A549 (cell line): ENCODE measurements around the gene ABCC1. TPM values are rescaled to one million over a fixed set of nuclear protein-coding genes. Genes with fewer than 3 reads are reported as not detected.

Source experiments
- ATAC-seq, 2 experiments: fragments of 200-7000 bp in 1 of 2; fragments of >200 bp in 1 of 2; cut with Nextera tagmentation in 1 of 2; cut with Tn5 transposase in 1 of 2; 3 replicates each; pipeline versions ENCODE4 v1.8.0 to v1.9.1; 2018 to 2020; ENCODE audit warnings: mild to moderate bottlenecking in 1 of 2, moderate library complexity in 1 of 2
- CTCF ChIA-PET: fragments of 300-600 bp; sonication (Branson Sonifier 250); formaldehyde crosslinking; extraction: SDS; loops from one replicate; lab custom pipeline; 2021; ENCODE audit warnings: antibody characterized with exemption, inconsistent platforms; lab: Yijun Ruan, JAX
- POLR2A ChIA-PET: fragments of 350-600 bp; formaldehyde crosslinking; extraction: SDS; loops from one replicate; lab custom pipeline; 2021; ENCODE audit warnings: antibody characterized with exemption, inconsistent platforms; lab: Yijun Ruan, JAX
- DNase-seq, 2 experiments: peaks; one replicate each; pipeline versions ENCODE4 v3.0.0 to v3.0.0-alpha.2; 2011 to 2016; ENCODE audit warnings: low read depth in 1 of 2, low spot score in 1 of 2
- FAIRE-seq: peaks from 2 replicates; lab custom pipeline; 2011; peaks lifted over from hg19 to GRCh38; lab: Jason Lieb, UNC
- H3K27ac ChIP-seq, 2 experiments: fragments of >200 bp; sonication (Bioruptor Twin); formaldehyde crosslinking; 3 replicates each; pipeline ENCODE4 v1.5.1; 2016 to 2017
- H3K4me1 ChIP-seq: fragments of >200 bp; sonication (Bioruptor Twin); formaldehyde crosslinking; 3 replicates; pipeline ENCODE4 v1.6.1; 2016
- H3K4me2 ChIP-seq: fragments of >200 bp; sonication (Bioruptor Twin); formaldehyde crosslinking; 3 replicates; pipeline ENCODE4 v1.6.1; 2016
- H3K4me3 ChIP-seq: fragments of >200 bp; sonication (Bioruptor Twin); formaldehyde crosslinking; 3 replicates; pipeline ENCODE4 v1.5.1; 2016
- H3K9me3 ChIP-seq: fragments of >200 bp; sonication (Bioruptor Twin); formaldehyde crosslinking; 3 replicates; pipeline ENCODE4 v1.6.1; 2016
- CBX2 ChIP-seq: fragments of 200-600 bp; sonication (generic); IDR thresholded peaks from 2 replicates; pipeline ENCODE4 v1.6.1; 2016; ENCODE audit warnings: low read depth, mild to moderate bottlenecking, borderline replicate concordance
- CEBPB ChIP-seq, 2 experiments: fragments of >200 bp in 1 of 2; sonication (Bioruptor Twin) in 1 of 2; formaldehyde crosslinking in 1 of 2; IDR thresholded peaks; 2 replicates each; pipeline ENCODE4 v1.6.1; 2012 to 2016
- E2F6 ChIP-seq: IDR thresholded peaks from 2 replicates; pipeline ENCODE4 v1.6.1; 2012; ENCODE audit warnings: low read depth, borderline replicate concordance
- EP300 ChIP-seq, 2 experiments: fragments of >200 bp; sonication (Bioruptor Twin); formaldehyde crosslinking; IDR thresholded peaks; 2 replicates in 1 of 2; 3 replicates in 1 of 2; pipeline ENCODE4 v1.6.1; 2016 to 2017
- FOSB ChIP-seq: fragments of 250-450 bp; sonication (Bioruptor Pico); IDR thresholded peaks from 2 replicates; pipeline ENCODE4 v1.5.0; 2020; ENCODE audit warnings: mild to moderate bottlenecking, moderate library complexity
- FOXS1 ChIP-seq: fragments of 250-450 bp; sonication (Bioruptor Pico); IDR thresholded peaks from 2 replicates; pipeline ENCODE4 v1.5.0; 2020; ENCODE audit warnings: mild to moderate bottlenecking, moderate library complexity
- HDAC2 ChIP-seq: fragments of 200-600 bp; sonication (generic); IDR thresholded peaks from 2 replicates; pipeline ENCODE4 v1.6.1; 2016
- HES2 ChIP-seq: fragments of >200 bp; sonication (Bioruptor Twin); formaldehyde crosslinking; IDR thresholded peaks from 2 replicates; pipeline ENCODE4 v1.6.1; 2016
- HEYL ChIP-seq: fragments of 250-450 bp; sonication (Bioruptor Pico); IDR thresholded peaks from 2 replicates; pipeline ENCODE4 v1.8.0; 2021; ENCODE audit warnings: mild to moderate bottlenecking, moderate library complexity
- HOXB5 ChIP-seq: fragments of 250-450 bp; sonication (Bioruptor Pico); IDR thresholded peaks from 2 replicates; pipeline ENCODE4 v1.5.0; 2020; ENCODE audit warnings: mild to moderate bottlenecking, moderate library complexity
- JUNB ChIP-seq: fragments of >200 bp; sonication (Bioruptor Twin); formaldehyde crosslinking; IDR thresholded peaks from 2 replicates; pipeline ENCODE4 v1.6.1; 2016
- MAFK ChIP-seq: fragments of 450-650 bp; IDR thresholded peaks from 2 replicates; pipeline ENCODE4 v1.6.1; 2014; ENCODE audit not compliant: partially characterized antibody
- MAZ ChIP-seq: fragments of 150-350 bp; IDR thresholded peaks from 2 replicates; pipeline ENCODE4 v1.6.1; 2014; ENCODE audit warnings: antibody characterized with exemption, low read depth, low read length, borderline replicate concordance
- NFE2L2 ChIP-seq: fragments of 150-350 bp; conservative IDR thresholded peaks from 2 replicates; pipeline ENCODE4 v1.6.1; 2014; ENCODE audit warnings: low read length
- NPAS2 ChIP-seq: fragments of 250-450 bp; sonication (Bioruptor Pico); IDR thresholded peaks from 2 replicates; pipeline ENCODE4 v1.8.0; 2022; ENCODE audit warnings: mild to moderate bottlenecking, moderate library complexity, borderline replicate concordance
- NR3C1 ChIP-seq: fragments of >200 bp; sonication (Bioruptor Twin); formaldehyde crosslinking; IDR thresholded peaks from 3 replicates; pipeline ENCODE4 v1.6.1; 2017
- PBX3 ChIP-seq: IDR thresholded peaks from 2 replicates; pipeline ENCODE4 v1.6.1; 2012
- POLR2A ChIP-seq: IDR thresholded peaks from 2 replicates; pipeline ENCODE4 v1.6.1; 2012; ENCODE audit warnings: mild to moderate bottlenecking, low read length
- RARB ChIP-seq: fragments of 250-450 bp; sonication (Bioruptor Pico); IDR thresholded peaks from 2 replicates; pipeline ENCODE4 v1.8.0; 2021; ENCODE audit warnings: mild to moderate bottlenecking, moderate library complexity
- RCOR1 ChIP-seq: fragments of 150-350 bp; IDR thresholded peaks from 2 replicates; pipeline ENCODE4 v1.6.1; 2014; ENCODE audit warnings: antibody characterized with exemption, low read length, low read depth
- REST ChIP-seq: fragments of 200-600 bp; sonication (generic); IDR thresholded peaks from 2 replicates; pipeline ENCODE4 v1.6.1; 2016; ENCODE audit warnings: antibody characterized with exemption, mild to moderate bottlenecking, moderate library complexity
- RNF2 ChIP-seq: fragments of 200-600 bp; sonication (generic); IDR thresholded peaks from 2 replicates; pipeline ENCODE4 v1.6.1; 2016; ENCODE audit warnings: low read depth, mild to moderate bottlenecking, antibody characterized with exemption, moderate library complexity, borderline replicate concordance
- SMC3 ChIP-seq: fragments of >200 bp; sonication (Bioruptor Twin); formaldehyde crosslinking; IDR thresholded peaks from 3 replicates; pipeline ENCODE4 v1.6.1; 2018; ENCODE audit warnings: inconsistent platforms
- SREBF2 ChIP-seq: fragments of 450-650 bp; IDR thresholded peaks from 2 replicates; pipeline ENCODE4 v1.6.1; 2014; ENCODE audit warnings: mild to moderate bottlenecking, moderate library complexity
- ZFP36 ChIP-seq: fragments of 450-650 bp; IDR thresholded peaks from 2 replicates; pipeline ENCODE4 v1.6.1; 2014; ENCODE audit warnings: borderline replicate concordance; ENCODE audit not compliant: partially characterized antibody
- ZSCAN20 ChIP-seq: fragments of 250-450 bp; sonication (Bioruptor Pico); IDR thresholded peaks from 2 replicates; pipeline ENCODE4 v1.8.0; 2022; ENCODE audit warnings: mild to moderate bottlenecking, moderate library complexity
- WGBS: methylation state at CpG from one replicate; pipeline ENCODE4 v1.1.6; 2017; ENCODE audit errors: missing lambda C conversion rate; 5-methylcytosine and 5-hydroxymethylcytosine counted together
- polyA plus RNA-seq, 4 experiments: library from polyadenylated mRNA; depleted of rRNA in 3 of 4; stranded (reverse); fragments of >200 nt; fragmentation: RNase III in 1 of 4; extraction: RNeasy Plus Mini Kit Qiagen cat#74134 plus additional on column Dnase treatment in 1 of 4; gene quantifications; 2 replicates in 3 of 4; 3 replicates in 1 of 4; pipeline ENCODE4 v1.2.3, GENCODE V29; 2011 to 2017

Gene ABCC1
- polyA plus RNA-seq, 2 of the 4 experiments (the other 2 are of a cell fraction) = 56.5 to 93.8 TPM

- Histone ChIP-seq H3K4me2 (no peak overlapping the region), H3K4me3 (no peak overlapping the region), H3K4me1 (no peaks in the 10 kb centered on the region), H3K27ac (no peak overlapping the region), H3K9me3 (no peaks in the 10 kb centered on the region)
- DNase-seq = no peak
- ChIA-PET CTCF (no interaction called here), POLR2A (no interaction called here)
- FAIRE-seq = no peak
- no peak for TF ChIP-seq POLR2A
- no peak for TF ChIP-seq NPAS2 (CRISPR knock-in tag)
- TF ChIP-seq HES2 = no peak
- no peak for TF ChIP-seq CEBPB (IDR thresholded peaks at IDR 0.05)
- no peak for TF ChIP-seq ZSCAN20 (CRISPR knock-in tag)
- TF ChIP-seq HEYL (CRISPR knock-in tag) = no peak
- TF ChIP-seq ZFP36 = no peak
- TF ChIP-seq SMC3 = no peak
- TF ChIP-seq FOXS1 = no peak
- TF ChIP-seq RCOR1 = no peak
- no peak for TF ChIP-seq NR3C1
- TF ChIP-seq E2F6 = no peak
- TF ChIP-seq CBX2 = no peak
- TF ChIP-seq HOXB5 (CRISPR knock-in tag) = no peak
- no peak for TF ChIP-seq JUNB
- TF ChIP-seq REST = no peak
- TF ChIP-seq EP300 (IDR thresholded peaks at IDR 0.05) = no peak
- WGBS = 90% methylated on average over 14 of the region's 14 CpGs
- no peak for ATAC-seq
Measured at GRCh38 chr16:16168431-16168830, 219.0 kb downstream of the ABCC1 start.

- TF ChIP-seq FOSB (CRISPR knock-in tag) (no peak), MAZ (no peak), RARB (CRISPR knock-in tag) (no peak), RNF2 (no peak), PBX3 (no peak), E2F6 (no peak), MAFK (no peak), NPAS2 (CRISPR knock-in tag) (no peak), NR3C1 (no peak), SMC3 (no peak), EP300 (IDR thresholded peaks at IDR 0.05) (no peak), NFE2L2 (no peak), SREBF2 (no peak), HDAC2 (no peak)
- TF ChIP-seq, all 56 proteins: peak for 0
- Histone ChIP-seq H3K4me3 (no peak overlapping the region), H3K4me1 (no peaks in the 10 kb centered on the region), H3K9me3 (no peaks in the 10 kb centered on the region), H3K4me2 (no peak overlapping the region), H3K27ac (no peak overlapping the region)
- FAIRE-seq = no peak
- CTCF ChIA-PET = interaction anchor here (1.5 kb wide), 1 partner anchor 13 kb away, joined by 4 read pairs; no protein-coding TSS in a partner anchor
- POLR2A ChIA-PET = no interaction called here
- DNase-seq = no peak
- no peak for ATAC-seq
- whole genome bisulfite sequencing = 90% methylated on average over 15 of the region's 15 CpGs
Measured at GRCh38 chr16:16169615-16170014, 220.2 kb downstream of the ABCC1 start.
